ENCODE results near the gene TADA2A. TPM values are rescaled to one million over a fixed set of nuclear protein-coding genes. Genes with fewer than 3 reads are reported as not detected.

Gene TADA2A
- total RNA-seq, 1 experiment from 2014 or later, result 24.6 TPM

DNA sequence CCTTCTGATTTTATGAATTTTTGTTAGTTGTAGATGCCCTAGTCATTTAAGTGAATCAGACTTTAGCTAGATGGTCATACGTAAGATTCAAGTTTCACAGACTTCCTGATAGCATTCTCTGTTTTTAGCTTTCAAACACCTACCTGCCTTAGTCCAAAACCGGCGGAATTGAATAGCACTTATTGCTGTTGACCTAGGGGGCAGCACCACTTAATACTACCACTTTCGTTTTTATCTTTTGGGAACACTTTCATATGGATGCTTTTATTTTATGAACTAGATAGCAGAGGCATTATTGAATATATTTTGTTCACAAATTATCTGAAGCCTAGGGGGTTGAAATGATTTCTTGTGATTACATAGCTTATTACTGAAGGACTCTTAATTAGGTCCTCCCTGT, 31.5 kb downstream of the TADA2A start:
- TF ChIP-seq RAD21 (IDR thresholded peaks at IDR 0.05; ENCODE audit: low read depth), result peak; percentile 26; the same call in 1 of the 2 replicates
- TF ChIP-seq EGR1 (IDR thresholded peaks at IDR 0.05; ENCODE audit: low read depth), result no peak
- TF ChIP-seq, protein P1, sequence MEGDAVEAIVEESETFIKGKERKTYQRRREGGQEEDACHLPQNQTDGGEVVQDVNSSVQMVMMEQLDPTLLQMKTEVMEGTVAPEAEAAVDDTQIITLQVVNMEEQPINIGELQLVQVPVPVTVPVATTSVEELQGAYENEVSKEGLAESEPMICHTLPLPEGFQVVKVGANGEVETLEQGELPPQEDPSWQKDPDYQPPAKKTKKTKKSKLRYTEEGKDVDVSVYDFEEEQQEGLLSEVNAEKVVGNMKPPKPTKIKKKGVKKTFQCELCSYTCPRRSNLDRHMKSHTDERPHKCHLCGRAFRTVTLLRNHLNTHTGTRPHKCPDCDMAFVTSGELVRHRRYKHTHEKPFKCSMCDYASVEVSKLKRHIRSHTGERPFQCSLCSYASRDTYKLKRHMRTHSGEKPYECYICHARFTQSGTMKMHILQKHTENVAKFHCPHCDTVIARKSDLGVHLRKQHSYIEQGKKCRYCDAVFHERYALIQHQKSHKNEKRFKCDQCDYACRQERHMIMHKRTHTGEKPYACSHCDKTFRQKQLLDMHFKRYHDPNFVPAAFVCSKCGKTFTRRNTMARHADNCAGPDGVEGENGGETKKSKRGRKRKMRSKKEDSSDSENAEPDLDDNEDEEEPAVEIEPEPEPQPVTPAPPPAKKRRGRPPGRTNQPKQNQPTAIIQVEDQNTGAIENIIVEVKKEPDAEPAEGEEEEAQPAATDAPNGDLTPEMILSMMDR (IDR thresholded peaks at IDR 0.05 in 2 of 3, conservative IDR thresholded peaks at IDR 0.05 in 1 of 3; ENCODE audit: borderline replicate concordance in 1 of 3, insufficient read depth in 1 of 3, low read depth in 2 of 3, low read length in 2 of 3), result peak; percentile 15 to 49 (median 24); a peak in 4 of 6 replicates
- Histone ChIP-seq H3K9me3 (ENCODE audit: control insufficient read depth in 1 of 2, insufficient read depth in 1 of 2, low read depth in 1 of 2, low read length in 2 of 2) (no peaks in the 10 kb centered on the region), H3K9me2 (ENCODE audit: insufficient read depth) (no peaks in the 10 kb centered on the region), H3K36me3 (ENCODE audit: control insufficient read depth in 1 of 2, insufficient read depth in 2 of 2, low read length in 2 of 2) (peaks cover 10 to 36% of the 10 kb centered on the region in 2 experiments; a peak in 3 of 4 replicates), H3K4me3 (replicated peaks in 1 of 2; ENCODE audit: low read depth in 1 of 2, low read length in 2 of 2) (no peak overlapping the region), H3K9ac (ENCODE audit: low read length) (no peak overlapping the region), H2AFZ (ENCODE audit: low read depth, low read length, poor library complexity, severe bottlenecking) (no peak overlapping the region), H4K20me1 (ENCODE audit: insufficient read depth) (no peaks in the 10 kb centered on the region), H3K79me2 (ENCODE audit: insufficient read depth, low read length) (peaks cover 4% of the 10 kb centered on the region; the same call in 1 of the 2 replicates), H3K27ac (ENCODE audit: low read depth, low read length) (no peak overlapping the region), H3K4me2 (ENCODE audit: low read length) (no peak overlapping the region), H3K4me1 (ENCODE audit: control insufficient read depth in 1 of 2, insufficient read depth in 2 of 2, low read length in 2 of 2) (no peaks in the 10 kb centered on the region), H3K27me3 (ENCODE audit: insufficient read depth, low read length) (no peaks in the 10 kb centered on the region)
- ChIA-PET RAD21 (ENCODE audit: low non-redundant PET in 1 of 2, low total read pairs in 2 of 2, uncharacterized antibody in 2 of 2, unreplicated experiment in 2 of 2) (no interaction called here), POLR2A (interaction anchor here (1.2 kb wide), 1 partner anchor 31 kb away, joined by 3 read pairs; the partner anchor contains the start of genes ACACA and TADA2A), CTCF (interaction anchor here (0.8 to 1.8 kb wide), 5 partner anchors 8 to 65 kb away, joined by 3 to 7 read pairs (median 3); no protein-coding TSS in a partner anchor)
- ATAC-seq (0 out of 2 replicates have a peak, but pooled peaks have one; percentile 52), DNase-seq (ENCODE audit: low read depth, low spot score) (no peak)
- BruUV-seq (replicated peaks), result TSS peak; percentile 23
- intact Hi-C loops (cut with micrococcal nuclease), result no loop called here

- no peaks in the 10 kb centered on the region for H4K20me1 ChIP-seq (ENCODE audit: insufficient read depth)
- ChIA-PET CTCF (no interaction called here), POLR2A (no interaction called here), RAD21 (ENCODE audit: low non-redundant PET in 1 of 2, low total read pairs in 2 of 2, uncharacterized antibody in 2 of 2, unreplicated experiment in 2 of 2) (no interaction called here)
- H3K79me2 ChIP-seq (ENCODE audit: insufficient read depth, low read length), result no peaks in the 10 kb centered on the region
- peaks cover 14 to 36% of the 10 kb centered on the region in 2 experiments; a peak in 3 of 4 replicates for H3K36me3 ChIP-seq (ENCODE audit: control insufficient read depth in 1 of 2, insufficient read depth in 2 of 2, low read length in 2 of 2)
- intact Hi-C loops (cut with micrococcal nuclease), result no loop called here
- no peak overlapping the region for H3K4me2 ChIP-seq (ENCODE audit: low read length)
- H3K9me2 ChIP-seq (ENCODE audit: insufficient read depth), result no peaks in the 10 kb centered on the region
- TF ChIP-seq EZH2 (IDR thresholded peaks at IDR 0.05) (no peak), CBX3 (IDR thresholded peaks at IDR 0.05; ENCODE audit: low read depth) (no peak), ZFX (IDR thresholded peaks at IDR 0.05) (no peak), TCF7L2 (IDR thresholded peaks at IDR 0.05; ENCODE audit: borderline replicate concordance, extremely low read depth, insufficient read depth, insufficient read length) (no peak), POLR2A (IDR thresholded peaks at IDR 0.05; ENCODE audit: borderline replicate concordance, extremely low read depth, insufficient read depth, insufficient read length) (no peak), ZNF274 (IDR thresholded peaks at IDR 0.05; ENCODE audit: low read depth, low read length) (no peak), JUND (IDR thresholded peaks at IDR 0.05) (no peak), SRF (IDR thresholded peaks at IDR 0.05; ENCODE audit: low read depth) (no peak), YY1 (IDR thresholded peaks at IDR 0.05; ENCODE audit: extremely low read depth, insufficient replicate concordance, low read depth, low read length) (no peak), ZBTB33 (IDR thresholded peaks at IDR 0.05; ENCODE audit: extremely low read depth, insufficient replicate concordance, low read length) (no peak), RAD21 (IDR thresholded peaks at IDR 0.05; ENCODE audit: low read depth) (no peak), ATF3 (IDR thresholded peaks at IDR 0.05) (no peak)
- no peaks in the 10 kb centered on the region for H3K27me3 ChIP-seq (ENCODE audit: insufficient read depth, low read length)
- no peak overlapping the region for H3K9ac ChIP-seq (ENCODE audit: low read length)
- peaks cover 2 to 6% of the 10 kb centered on the region in 2 experiments; a peak in 3 of 4 replicates for H3K4me1 ChIP-seq (ENCODE audit: control insufficient read depth in 1 of 2, insufficient read depth in 2 of 2, low read length in 2 of 2)
- no peaks in the 10 kb centered on the region for H3K9me3 ChIP-seq (ENCODE audit: control insufficient read depth in 1 of 2, insufficient read depth in 1 of 2, low read depth in 1 of 2, low read length in 2 of 2)
- DNase-seq (ENCODE audit: low read depth, low spot score), result no peak
- no TSS peak for BruUV-seq (replicated peaks)
- H3K4me3 ChIP-seq (replicated peaks in 1 of 2; ENCODE audit: low read depth in 1 of 2, low read length in 2 of 2), result no peak overlapping the region
- H2AFZ ChIP-seq (ENCODE audit: low read depth, low read length, poor library complexity, severe bottlenecking), result no peak overlapping the region
- ATAC-seq, result no peak
- H3K27ac ChIP-seq (ENCODE audit: low read depth, low read length), result no peak overlapping the region
Measured at GRCh38 chr17:37440424-37440823, 33.7 kb downstream of the TADA2A start.
